GM21786 (cell line): ENCODE data around the gene DMXL2.
"Not testable (repeated sequence)": the region's sequence is repeated elsewhere in the genome, so short reads cannot be mapped to it uniquely, and the experiment has no call there.

Experiments
- ATAC-seq: cut with Tn5 transposase; IDR thresholded peaks from one replicate; pipeline ENCODE4 v1.9.1; 2021; ENCODE audit not compliant: unreplicated experiment

Gene DMXL2

GRCh38 chr15:51576911-51577500 lies 45.6 kb downstream of the DMXL2 start:
- ATAC-seq: no peak

DNA sequence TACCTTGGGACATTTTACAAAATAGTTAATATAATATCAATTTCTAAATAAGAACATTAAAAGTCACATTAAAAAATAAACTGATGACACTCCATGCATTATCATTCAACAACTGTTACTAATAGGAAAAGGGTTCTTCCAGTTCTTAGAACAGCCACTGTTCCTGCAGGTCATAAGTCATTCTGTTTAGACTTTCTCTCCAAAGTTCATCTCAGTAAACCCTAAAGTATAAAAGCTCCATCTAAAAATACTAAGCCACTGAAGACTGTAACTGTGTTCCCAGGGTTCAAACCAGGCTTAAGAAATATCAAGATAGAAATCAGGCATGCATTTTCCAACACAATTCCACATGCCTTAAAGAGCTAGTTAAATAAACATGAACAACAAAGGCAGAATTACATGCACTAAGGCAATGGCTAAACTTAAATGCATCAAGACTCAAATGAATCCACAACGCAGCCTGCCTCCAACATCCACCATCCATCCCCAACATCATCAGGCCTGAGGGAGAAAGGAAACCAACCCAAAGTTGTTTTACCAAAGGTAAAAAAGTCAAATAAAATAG lies 46.2 kb downstream of the DMXL2 start:
- ATAC-seq: no peak

- no peak for ATAC-seq
Measured at GRCh38 chr15:51575775-51576174, 46.8 kb downstream of the DMXL2 start.

DNA sequence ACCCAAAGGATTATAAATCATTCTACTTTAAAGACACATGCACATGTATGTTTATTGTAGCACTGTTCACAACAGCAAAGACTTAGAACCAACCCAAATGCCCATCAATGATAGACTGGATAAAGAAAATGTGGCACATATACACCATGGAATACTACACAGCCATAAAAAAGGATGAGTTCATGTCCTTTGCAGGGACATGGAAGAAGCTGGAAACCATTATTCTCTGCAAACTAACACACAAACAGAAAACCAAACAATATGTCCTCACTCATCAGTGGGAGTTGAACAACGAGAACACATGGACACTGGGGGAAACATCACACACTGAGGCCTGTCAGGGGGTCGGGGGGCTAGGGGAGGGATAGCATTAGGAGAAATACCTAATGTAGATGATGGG lies 49.2 kb downstream of the DMXL2 start:
- not testable (repeated sequence) for ATAC-seq

- not testable (repeated sequence) for ATAC-seq
Measured at GRCh38 chr15:51568939-51569784, 53.4 kb downstream of the DMXL2 start.

DNA sequence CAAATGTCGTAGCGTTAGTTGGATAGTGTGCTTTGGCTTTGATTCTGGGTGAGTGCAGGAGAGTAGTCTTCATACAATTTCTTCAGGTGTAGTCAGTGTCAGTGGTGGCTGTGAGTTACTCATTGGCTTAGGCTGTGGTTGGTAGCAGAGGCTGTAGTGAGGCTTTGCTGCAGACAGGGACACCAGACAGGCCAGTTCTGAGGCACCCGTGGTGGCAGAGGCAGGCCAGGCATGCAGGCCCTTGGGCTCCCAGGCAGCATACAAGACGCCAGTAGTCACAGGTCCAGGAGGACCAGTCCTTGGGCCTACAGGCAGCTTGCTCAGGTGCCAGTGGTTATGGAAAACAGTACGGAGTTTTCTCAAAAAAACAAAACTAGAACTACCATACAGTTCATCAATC lies 61.3 kb downstream of the DMXL2 start:
- no peak for ATAC-seq

- ATAC-seq: no peak
Measured at GRCh38 chr15:51558876-51559275, 63.7 kb downstream of the DMXL2 start.

DNA sequence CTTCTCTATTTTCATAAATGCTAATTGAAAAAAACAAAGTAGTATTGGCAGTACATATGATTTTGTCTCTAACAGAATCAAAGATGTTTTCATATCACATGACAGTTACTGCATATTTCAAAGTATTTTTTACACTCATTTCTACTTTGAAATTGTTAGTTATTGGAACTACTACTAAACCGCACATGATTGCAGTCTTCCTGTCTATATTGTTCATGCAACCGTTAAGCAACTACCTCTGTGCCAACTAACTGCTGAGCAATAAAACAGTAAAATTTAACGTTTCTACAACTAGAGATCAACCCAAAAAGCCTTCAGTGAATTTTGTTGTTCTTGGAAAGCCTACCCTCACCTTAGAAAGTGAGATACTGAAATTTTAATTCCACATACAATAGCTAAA lies 64.2 kb downstream of the DMXL2 start:
- no peak for ATAC-seq

DNA sequence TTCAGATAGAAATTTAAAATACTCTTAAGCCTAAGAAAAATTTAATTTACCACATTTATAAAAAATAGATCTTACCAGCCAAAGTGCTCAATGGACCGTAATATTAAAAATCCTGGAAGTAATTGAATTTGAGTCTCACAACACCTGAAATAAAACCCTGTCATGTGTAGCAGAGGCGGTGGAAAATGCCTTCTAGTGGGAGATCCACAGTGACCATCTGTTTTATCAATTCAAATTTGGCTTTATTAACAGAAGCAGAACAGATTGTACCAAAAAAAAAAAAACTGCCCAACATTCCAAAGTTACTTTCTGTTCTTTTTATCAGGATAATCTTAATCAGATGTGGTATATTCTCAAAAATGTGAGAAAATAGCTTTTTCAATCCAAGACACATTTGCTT lies 71.7 kb downstream of the DMXL2 start:
- ATAC-seq: no peak

DNA sequence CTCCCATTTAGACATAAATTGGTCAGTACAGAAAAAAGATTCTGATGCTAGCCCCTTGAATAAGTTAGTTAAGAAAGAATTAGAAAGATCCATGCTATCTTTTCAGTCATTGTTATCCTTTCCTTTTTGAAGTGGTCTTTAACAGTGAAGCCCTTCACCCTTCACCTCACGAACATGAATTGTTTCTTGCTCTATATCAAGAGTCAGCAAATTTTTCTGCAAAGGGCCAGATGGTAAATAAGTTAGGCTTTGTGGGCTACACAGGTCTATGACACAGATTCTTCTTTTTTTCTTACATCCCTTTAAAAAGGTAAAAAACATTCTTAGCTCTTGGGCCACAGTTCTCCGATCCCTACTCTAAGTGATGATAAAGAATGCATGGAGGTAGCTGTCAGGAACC lies 74.9 kb downstream of the DMXL2 start:
- ATAC-seq: no peak

DNA sequence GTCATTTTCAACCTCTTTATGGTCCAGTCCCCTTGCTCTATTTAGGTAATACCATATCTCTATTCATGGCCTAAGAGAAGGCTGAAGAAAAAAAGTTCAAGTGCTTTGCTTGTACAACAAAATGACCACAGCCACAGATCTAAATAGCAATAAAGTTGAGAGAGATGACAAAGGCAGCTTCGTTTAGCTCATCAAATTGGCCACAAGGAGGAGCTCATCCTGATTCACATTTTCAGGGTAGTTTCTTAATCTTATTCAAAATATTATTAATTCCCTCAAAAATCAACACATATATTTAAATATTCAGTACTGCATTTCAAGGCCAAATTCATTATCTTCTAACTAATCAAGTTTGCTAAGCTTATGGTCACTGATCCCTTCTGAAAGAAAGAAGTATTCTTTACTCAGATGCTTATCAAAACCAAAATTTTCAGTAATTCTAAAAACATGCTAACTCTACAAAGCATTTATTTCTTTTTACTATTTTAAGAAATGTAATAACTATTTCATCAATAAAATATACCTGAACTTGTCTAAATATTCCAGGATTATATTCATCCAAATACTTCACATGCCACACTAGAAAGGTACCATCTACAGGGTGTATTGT lies 85.5 kb downstream of the DMXL2 start:
- no peak for ATAC-seq

DNA sequence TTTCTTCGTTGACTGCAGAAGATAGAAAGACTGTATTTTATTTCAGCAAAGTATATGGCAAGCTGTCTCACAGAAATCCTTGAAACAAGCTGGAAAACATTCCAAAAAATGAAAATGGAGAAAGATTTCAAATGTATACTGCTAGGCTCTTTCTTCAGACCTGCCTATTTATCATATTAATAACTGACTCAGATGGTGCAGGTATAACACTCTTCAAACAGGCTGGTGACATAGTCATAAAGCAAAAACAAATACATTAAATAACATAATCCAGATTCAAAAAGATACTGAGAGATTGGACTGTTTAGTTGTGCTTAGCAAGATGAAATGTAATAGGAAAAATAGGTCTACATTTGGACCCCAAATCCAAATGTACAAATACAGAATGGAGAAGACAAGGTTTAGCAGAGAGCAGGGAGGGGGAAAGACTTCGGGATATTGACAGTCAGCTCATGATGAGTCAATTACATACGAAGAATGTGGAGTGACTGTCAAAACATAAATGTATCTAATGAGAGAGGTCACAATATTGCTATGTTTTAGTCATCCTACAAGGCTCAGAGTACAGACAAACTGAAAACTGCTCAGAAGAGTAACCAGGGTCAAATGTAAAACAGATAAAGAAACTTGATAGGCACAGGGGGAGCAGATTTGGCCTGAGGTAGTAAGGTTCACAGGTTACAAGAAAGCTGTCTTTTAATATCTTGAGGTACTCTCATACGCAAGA lies 88.7 kb downstream of the DMXL2 start:
- ATAC-seq: no peak

- ATAC-seq: no peak
Measured at GRCh38 chr15:51526955-51527354, 95.6 kb downstream of the DMXL2 start.

- ATAC-seq: no peak
Measured at GRCh38 chr15:51524376-51524775, 98.2 kb downstream of the DMXL2 start.

- ATAC-seq: no peak
Measured at GRCh38 chr15:51516291-51516690, 106.3 kb downstream of the DMXL2 start.

DNA sequence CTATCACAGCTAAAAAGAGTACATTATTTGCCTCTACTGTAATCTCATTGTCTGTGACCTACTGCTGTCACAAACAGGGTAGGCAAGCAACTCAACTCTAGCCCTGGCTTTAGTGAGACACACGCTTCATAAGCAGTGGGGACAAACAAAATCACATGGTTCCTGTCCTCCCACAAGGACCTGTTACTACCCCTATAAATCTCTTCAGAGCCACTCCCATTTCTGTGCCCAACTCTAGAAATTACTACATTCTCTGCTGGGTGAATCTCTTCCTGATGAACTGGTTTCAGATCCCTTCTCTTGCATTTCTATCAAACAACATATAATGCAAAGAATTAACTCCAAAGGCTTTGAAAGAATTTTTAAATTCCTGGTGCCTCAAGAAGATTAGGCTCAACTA lies 117.3 kb downstream of the DMXL2 start:
- no peak for ATAC-seq

GRCh38 chr15:51503003-51503402 lies 119.6 kb downstream of the DMXL2 start:
- no peak for ATAC-seq

- no peak for ATAC-seq
Measured at GRCh38 chr15:51499379-51499976, 123.1 kb downstream of the DMXL2 start.

GRCh38 chr15:51497806-51498205 lies 124.8 kb downstream of the DMXL2 start:
- no peak for ATAC-seq

DNA sequence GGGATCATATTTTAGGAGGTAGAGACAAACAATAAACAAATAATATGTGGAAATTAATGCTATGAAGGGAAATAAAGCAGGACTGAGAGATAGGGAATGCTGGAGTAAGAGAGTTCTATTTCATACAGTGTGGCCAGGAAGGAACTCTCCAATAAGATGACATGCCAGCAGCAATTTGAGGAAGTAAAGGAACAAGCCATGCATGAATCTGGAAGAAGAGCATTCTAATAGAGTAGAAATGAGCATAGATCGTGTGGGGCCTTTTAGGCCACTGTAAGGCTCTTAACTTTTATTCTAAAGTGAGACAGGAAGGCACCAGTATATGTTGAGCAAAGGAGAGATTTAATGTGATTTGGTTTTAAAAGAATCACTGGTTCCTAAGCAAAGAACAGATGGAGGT lies 126.3 kb downstream of the DMXL2 start:
- ATAC-seq: no peak
